HL-60 (cell line): ENCODE results near the gene CTCF.

Source experiments
- GABPA ChIP-seq: IDR thresholded peaks from 2 replicates; pipeline ENCODE4 v1.6.1; 2012; ENCODE audit warnings: low read depth
- POLR2AphosphoS5 ChIP-seq: IDR thresholded peaks from 2 replicates; pipeline ENCODE4 v1.6.1; 2012; ENCODE audit warnings: low read depth
- TF ChIP-seq, protein P1 (sequence below): IDR thresholded peaks from one replicate; pipeline ENCODE4 v1.5.1; 2011; ENCODE audit warnings: low read length, control low read depth, inconsistent platforms; ENCODE audit not compliant: insufficient read depth
- TF ChIP-seq, protein P2 (sequence below): IDR thresholded peaks from 2 replicates; pipeline ENCODE4 v1.6.1; 2012; ENCODE audit warnings: low read depth; ENCODE audit not compliant: insufficient replicate concordance

DNA sequence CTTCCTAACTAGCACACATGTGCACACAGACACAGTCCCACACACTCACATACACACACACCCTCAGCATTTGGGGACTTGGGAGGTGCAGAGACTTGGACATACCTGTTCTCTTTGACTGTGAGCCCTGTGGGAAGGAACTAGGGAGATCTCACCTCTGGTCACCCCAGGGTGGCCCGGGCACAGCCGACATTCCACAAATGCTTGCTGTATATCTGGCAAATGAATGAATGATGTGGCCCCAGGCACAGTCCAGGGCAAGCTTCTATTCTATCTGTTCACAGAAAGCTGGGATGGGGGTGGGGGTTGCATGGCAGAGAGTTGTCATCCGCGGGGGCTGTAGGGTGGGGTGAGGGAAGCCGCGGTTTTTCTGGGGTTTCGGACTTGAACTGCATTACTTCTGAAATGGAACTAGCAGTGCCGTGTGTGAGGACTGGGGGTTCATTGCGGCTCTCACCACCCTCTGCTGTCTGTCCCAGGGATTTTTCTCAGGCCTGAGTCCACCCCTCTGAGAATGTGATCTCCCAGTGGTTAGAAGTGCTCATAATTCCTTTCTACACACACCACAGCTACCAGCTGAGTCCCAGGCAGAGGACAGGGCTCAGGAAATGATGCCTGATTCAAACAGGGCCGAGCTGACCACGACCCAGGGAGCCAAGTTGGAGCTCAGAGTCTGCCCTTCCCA, 37.0 kb upstream of the CTCF start:
- TF ChIP-seq GABPA (no peak), POLR2AphosphoS5 (no peak)
- TF ChIP-seq, protein P1, sequence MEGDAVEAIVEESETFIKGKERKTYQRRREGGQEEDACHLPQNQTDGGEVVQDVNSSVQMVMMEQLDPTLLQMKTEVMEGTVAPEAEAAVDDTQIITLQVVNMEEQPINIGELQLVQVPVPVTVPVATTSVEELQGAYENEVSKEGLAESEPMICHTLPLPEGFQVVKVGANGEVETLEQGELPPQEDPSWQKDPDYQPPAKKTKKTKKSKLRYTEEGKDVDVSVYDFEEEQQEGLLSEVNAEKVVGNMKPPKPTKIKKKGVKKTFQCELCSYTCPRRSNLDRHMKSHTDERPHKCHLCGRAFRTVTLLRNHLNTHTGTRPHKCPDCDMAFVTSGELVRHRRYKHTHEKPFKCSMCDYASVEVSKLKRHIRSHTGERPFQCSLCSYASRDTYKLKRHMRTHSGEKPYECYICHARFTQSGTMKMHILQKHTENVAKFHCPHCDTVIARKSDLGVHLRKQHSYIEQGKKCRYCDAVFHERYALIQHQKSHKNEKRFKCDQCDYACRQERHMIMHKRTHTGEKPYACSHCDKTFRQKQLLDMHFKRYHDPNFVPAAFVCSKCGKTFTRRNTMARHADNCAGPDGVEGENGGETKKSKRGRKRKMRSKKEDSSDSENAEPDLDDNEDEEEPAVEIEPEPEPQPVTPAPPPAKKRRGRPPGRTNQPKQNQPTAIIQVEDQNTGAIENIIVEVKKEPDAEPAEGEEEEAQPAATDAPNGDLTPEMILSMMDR: no peak
- TF ChIP-seq, protein P2, sequence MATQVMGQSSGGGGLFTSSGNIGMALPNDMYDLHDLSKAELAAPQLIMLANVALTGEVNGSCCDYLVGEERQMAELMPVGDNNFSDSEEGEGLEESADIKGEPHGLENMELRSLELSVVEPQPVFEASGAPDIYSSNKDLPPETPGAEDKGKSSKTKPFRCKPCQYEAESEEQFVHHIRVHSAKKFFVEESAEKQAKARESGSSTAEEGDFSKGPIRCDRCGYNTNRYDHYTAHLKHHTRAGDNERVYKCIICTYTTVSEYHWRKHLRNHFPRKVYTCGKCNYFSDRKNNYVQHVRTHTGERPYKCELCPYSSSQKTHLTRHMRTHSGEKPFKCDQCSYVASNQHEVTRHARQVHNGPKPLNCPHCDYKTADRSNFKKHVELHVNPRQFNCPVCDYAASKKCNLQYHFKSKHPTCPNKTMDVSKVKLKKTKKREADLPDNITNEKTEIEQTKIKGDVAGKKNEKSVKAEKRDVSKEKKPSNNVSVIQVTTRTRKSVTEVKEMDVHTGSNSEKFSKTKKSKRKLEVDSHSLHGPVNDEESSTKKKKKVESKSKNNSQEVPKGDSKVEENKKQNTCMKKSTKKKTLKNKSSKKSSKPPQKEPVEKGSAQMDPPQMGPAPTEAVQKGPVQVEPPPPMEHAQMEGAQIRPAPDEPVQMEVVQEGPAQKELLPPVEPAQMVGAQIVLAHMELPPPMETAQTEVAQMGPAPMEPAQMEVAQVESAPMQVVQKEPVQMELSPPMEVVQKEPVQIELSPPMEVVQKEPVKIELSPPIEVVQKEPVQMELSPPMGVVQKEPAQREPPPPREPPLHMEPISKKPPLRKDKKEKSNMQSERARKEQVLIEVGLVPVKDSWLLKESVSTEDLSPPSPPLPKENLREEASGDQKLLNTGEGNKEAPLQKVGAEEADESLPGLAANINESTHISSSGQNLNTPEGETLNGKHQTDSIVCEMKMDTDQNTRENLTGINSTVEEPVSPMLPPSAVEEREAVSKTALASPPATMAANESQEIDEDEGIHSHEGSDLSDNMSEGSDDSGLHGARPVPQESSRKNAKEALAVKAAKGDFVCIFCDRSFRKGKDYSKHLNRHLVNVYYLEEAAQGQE: no peak
